Adipocyte (in vitro differentiated cells): ENCODE data around the gene ZBTB7C.

Experiments
- DNase-seq: peaks from one replicate; pipeline ENCODE4 v3.0.0-alpha.2; 2015; ENCODE audit warnings: low read depth
- H3K27me3 ChIP-seq: replicated peaks from 2 replicates; pipeline ENCODE4 v1.7.0; 2013; ENCODE audit warnings: mild to moderate bottlenecking, low read length, moderate library complexity; ENCODE audit not compliant: control insufficient read depth, insufficient read depth
- H3K36me3 ChIP-seq: 2 replicates; pipeline ENCODE4 v1.7.0; 2013; ENCODE audit warnings: low read length, mild to moderate bottlenecking, moderate library complexity; ENCODE audit not compliant: control insufficient read depth, insufficient read depth, severe bottlenecking
- H3K4me1 ChIP-seq: 2 replicates; pipeline ENCODE4 v1.7.0; 2013; ENCODE audit warnings: mild to moderate bottlenecking, low read length, moderate library complexity; ENCODE audit not compliant: control insufficient read depth, insufficient read depth
- H3K4me3 ChIP-seq: 2 replicates; pipeline ENCODE4 v1.7.0; 2013; ENCODE audit warnings: mild to moderate bottlenecking, low read length, moderate library complexity
- H3K9ac ChIP-seq: 2 replicates; pipeline ENCODE4 v1.7.0; 2013; ENCODE audit warnings: mild to moderate bottlenecking, low read length, moderate library complexity
- H3K9me3 ChIP-seq: 2 replicates; pipeline ENCODE4 v1.7.0; 2013; ENCODE audit warnings: mild to moderate bottlenecking, low read length, moderate library complexity; ENCODE audit not compliant: control insufficient read depth

ZBTB7C gene

DNA sequence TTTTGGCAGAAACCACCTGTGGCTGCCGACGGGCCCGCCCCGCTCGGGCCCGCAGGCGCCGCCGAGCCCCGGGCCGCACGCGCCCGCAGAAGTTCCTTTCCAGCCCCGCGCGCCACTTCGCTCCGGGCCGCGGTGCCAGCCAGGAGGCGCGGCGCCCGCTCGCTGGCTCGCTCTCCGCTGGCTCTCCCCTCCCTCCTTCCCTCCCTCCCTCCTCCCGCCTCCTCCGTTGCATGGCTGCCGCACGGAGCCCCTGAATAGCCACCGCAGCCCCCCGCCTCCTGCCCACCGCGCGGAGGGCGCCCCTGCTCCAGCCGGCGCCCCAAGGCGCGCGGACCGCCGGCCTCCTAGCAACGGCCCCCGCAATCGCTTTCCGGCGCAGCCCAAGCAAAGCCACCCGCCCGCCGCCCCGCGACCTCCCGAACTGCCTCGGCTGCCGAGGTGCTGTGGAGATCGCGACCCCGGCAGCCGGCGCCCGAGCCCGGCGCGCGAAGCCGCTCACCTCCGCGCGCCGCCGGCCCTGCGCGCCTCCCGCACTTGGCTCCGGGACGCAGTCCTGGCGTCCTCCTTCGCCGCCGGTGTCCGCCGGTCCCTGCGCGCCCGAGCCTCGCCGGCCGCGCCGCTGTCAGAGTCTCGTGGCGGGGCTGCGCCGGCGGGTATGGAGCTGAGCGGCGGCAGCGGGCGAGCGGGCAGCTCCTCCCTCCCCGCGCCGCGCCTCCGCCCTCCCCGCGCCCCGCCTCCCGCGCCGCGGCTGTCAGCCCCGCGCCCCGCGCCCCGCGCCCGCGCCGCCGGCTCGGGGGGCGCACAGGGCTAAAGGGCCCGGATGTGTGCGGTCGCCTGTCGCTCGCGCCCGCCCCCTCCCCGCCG is at the start of gene ZBTB7C:
TSS of gene ZBTB7C (minus strand) at position 657 of the 864 bp plus-strand sequence.
- H3K4me1 ChIP-seq, result peaks cover 12% of the 10 kb centered on the region
- H3K9me3 ChIP-seq, result no peaks in the 10 kb centered on the region
- peak within 1 kb of the TSS; percentile 81 for H3K9ac ChIP-seq
- peaks cover 26% of the 10 kb centered on the region for H3K27me3 ChIP-seq
- DNase-seq, result peak; percentile 71
- peak within 1 kb of the TSS; percentile 85 for H3K4me3 ChIP-seq
- no peaks in the 10 kb centered on the region for H3K36me3 ChIP-seq

- no peak for DNase-seq
- Histone ChIP-seq H3K36me3 (no peaks in the 10 kb centered on the region), H3K9me3 (no peaks in the 10 kb centered on the region), H3K4me1 (peaks cover 37% of the 10 kb centered on the region), H3K9ac (no peak overlapping the region), H3K27me3 (no peaks in the 10 kb centered on the region), H3K4me3 (no peak overlapping the region)
Measured at GRCh38 chr18:48456838-48457237, 47.7 kb upstream of the ZBTB7C start.

DNA sequence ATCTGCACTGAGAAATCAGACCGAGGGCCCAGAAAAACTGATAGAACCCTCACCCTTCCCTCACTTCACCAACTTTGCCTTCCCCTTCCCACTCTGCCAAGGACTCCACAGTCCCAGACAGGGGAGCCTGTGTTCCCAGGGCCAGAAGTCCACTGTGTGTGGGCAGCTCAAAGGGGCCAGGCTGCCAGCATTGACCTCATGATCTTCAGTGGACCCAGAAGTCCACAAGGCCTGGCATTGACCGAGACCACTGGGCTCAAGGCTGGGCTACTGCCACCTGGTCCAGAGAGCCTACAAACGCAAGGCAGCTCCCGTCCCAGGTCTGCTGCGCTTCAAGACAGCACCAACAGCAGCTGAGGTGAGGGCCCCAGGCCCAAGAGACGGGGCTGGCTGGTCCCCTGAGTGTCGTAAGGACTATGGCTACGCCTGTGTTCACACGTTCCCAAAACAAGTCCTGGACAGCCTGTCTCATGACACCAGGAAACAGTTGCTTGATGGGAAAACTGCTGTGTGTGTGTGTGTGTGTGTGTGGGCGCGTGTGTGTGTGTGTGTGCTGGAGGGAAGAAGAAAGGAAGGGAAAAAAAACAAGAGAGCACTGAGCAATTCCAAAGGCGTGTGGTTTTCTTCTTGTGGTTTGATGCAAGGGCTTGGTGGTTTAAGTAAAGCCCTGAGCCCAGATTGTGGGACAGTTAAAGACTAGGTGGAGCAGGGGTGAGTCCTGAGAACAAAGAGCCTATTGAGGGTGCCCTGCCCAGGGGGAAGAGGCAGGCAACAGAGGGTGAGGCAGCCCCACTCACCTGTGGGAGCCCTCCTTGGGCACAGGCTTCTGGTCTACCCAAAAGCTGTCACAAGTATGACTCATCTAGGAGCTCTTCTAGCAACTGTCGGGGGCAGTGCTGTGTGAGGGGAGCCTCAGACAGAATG is 46.6 kb upstream of the ZBTB7C start:
- DNase-seq, result peak; percentile 64
- no peak overlapping the region for H3K4me3 ChIP-seq
- H3K4me1 ChIP-seq, result peaks cover 37% of the 10 kb centered on the region
- no peaks in the 10 kb centered on the region for H3K27me3 ChIP-seq
- H3K36me3 ChIP-seq, result no peaks in the 10 kb centered on the region
- H3K9ac ChIP-seq, result no peak overlapping the region
- no peaks in the 10 kb centered on the region for H3K9me3 ChIP-seq

GRCh38 chr18:48454261-48454757 is 45.1 kb upstream of the ZBTB7C start:
- H3K4me1 ChIP-seq, result peaks cover 37% of the 10 kb centered on the region
- H3K27me3 ChIP-seq, result peaks cover 11% of the 10 kb centered on the region
- no peak for DNase-seq
- no peaks in the 10 kb centered on the region for H3K36me3 ChIP-seq
- no peaks in the 10 kb centered on the region for H3K9me3 ChIP-seq
- H3K4me3 ChIP-seq, result no peak overlapping the region
- no peak overlapping the region for H3K9ac ChIP-seq

- H3K9ac ChIP-seq, result no peak overlapping the region
- no peaks in the 10 kb centered on the region for H3K36me3 ChIP-seq
- peaks cover 37% of the 10 kb centered on the region for H3K4me1 ChIP-seq
- DNase-seq, result no peak
- H3K9me3 ChIP-seq, result no peaks in the 10 kb centered on the region
- no peak overlapping the region for H3K4me3 ChIP-seq
- peaks cover 14% of the 10 kb centered on the region for H3K27me3 ChIP-seq
Measured at GRCh38 chr18:48453330-48454066, 44.3 kb upstream of the ZBTB7C start.

DNA sequence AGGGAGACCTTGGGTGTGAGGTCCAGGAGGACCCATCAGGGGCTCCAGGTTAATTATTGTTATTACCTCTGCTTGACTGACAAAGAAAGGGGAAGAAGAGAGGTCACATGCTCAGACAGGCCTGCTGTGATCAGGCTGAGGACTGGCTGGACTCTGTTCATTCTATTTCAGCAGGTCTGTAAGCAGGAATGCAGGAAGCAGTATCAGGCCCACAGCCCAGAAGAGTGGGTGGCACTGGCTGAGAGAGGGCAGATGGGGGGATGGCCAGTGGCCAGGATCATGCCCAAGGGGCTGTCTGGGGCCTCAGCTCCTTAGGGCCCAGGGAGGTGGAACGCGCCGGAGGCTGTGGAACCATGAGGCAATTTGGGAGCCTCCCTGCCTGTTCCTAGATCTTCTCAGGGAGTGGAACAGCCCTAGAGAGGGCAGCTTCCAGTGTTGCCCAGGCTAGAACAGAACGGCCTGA is 43.7 kb upstream of the ZBTB7C start:
- Histone ChIP-seq H3K9ac (no peak overlapping the region), H3K4me3 (no peak overlapping the region), H3K4me1 (peaks cover 37% of the 10 kb centered on the region), H3K9me3 (no peaks in the 10 kb centered on the region), H3K36me3 (no peaks in the 10 kb centered on the region), H3K27me3 (peaks cover 20% of the 10 kb centered on the region)
- DNase-seq, result peak; percentile 37

DNA sequence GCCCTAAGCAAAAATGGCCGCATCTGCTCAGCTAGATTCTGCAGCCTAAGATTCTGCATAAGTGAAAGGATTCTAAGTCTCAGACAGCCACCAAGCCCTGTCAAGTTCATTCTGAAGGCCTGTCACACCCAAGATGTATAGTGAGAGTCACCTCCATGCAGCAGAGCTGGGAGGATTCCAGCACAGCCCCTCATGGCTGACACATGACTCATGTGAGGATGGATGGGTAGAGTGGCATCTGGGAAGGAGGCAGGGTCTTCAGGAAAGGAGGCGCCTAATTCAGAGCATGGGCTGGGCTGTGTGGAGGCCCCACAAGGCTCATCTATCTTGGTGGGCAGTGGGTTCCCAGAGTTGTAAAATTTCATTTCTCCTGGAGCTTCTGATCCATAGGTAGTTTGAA is 41.5 kb upstream of the ZBTB7C start:
- Histone ChIP-seq H3K9me3 (no peaks in the 10 kb centered on the region), H3K27me3 (peaks cover 20% of the 10 kb centered on the region), H3K4me3 (no peak overlapping the region), H3K9ac (no peak overlapping the region), H3K4me1 (peaks cover 31% of the 10 kb centered on the region), H3K36me3 (no peaks in the 10 kb centered on the region)
- DNase-seq, result no peak

DNA sequence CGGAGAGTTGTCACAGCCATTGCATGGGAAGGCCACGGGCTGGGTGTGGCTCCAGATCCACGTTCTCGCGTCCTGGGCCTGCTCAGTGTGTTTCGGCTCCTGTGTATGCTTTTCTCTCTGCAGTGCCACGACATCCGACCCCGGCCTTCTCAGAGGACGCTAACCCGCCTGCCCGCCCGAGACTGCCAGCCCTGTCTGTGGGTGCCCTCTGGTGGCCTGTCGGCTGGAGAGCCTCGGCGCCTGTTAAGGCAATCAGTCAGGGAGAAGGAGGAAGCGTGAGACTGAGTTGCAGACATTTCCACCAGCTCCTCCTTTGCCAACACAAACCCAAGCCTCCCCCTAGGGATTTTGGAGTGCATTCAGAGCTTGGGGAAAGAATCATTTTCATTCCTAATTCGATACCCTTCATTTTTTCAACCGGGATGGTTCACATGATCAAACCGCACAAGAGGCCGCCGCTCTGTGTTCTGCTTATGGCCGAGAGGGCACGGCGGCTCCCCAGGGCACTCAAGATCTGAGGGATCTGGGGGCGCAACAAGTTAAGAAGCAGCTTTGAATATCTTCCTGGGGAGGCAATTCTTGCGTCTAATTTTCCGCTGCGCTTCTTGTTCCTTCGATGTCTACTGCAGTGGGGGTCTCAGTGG is 37.5 kb upstream of the ZBTB7C start:
- Histone ChIP-seq H3K27me3 (peaks cover 20% of the 10 kb centered on the region), H3K9me3 (no peaks in the 10 kb centered on the region), H3K4me1 (peaks cover 21% of the 10 kb centered on the region), H3K4me3 (no peak overlapping the region), H3K36me3 (no peaks in the 10 kb centered on the region), H3K9ac (no peak overlapping the region)
- peak; percentile 88 for DNase-seq

GRCh38 chr18:48445540-48445939 is 36.4 kb upstream of the ZBTB7C start:
- no peak overlapping the region for H3K4me3 ChIP-seq
- H3K4me1 ChIP-seq, result peaks cover 33% of the 10 kb centered on the region
- peak; percentile 87 for DNase-seq
- no peaks in the 10 kb centered on the region for H3K36me3 ChIP-seq
- no peaks in the 10 kb centered on the region for H3K9me3 ChIP-seq
- H3K27me3 ChIP-seq, result peaks cover 20% of the 10 kb centered on the region
- H3K9ac ChIP-seq, result peak overlapping the region; percentile 3

DNA sequence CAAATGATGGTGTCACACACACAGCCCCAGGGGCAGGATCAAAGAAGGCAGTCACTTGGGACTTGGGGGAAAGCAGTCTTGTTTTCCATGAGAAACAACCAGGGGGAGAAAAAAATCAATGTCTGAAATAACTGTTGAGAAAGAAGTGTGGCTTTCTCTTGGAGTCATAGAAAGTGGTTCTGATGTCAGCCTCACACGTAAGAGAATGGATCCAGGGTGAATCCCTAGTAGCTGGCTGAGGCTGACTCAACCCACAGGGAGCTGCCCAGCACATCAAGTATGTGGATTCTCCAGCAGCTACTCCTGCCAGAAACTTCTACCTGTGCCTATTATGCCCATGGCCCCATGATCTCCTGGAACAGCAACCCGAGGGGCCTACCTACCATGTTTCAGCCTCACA is 33.6 kb upstream of the ZBTB7C start:
- peak overlapping the region; percentile 74 for H3K9ac ChIP-seq
- H3K4me3 ChIP-seq, result peak overlapping the region; percentile 17
- peaks cover 36% of the 10 kb centered on the region for H3K4me1 ChIP-seq
- H3K9me3 ChIP-seq, result no peaks in the 10 kb centered on the region
- no peaks in the 10 kb centered on the region for H3K27me3 ChIP-seq
- DNase-seq, result no peak
- no peaks in the 10 kb centered on the region for H3K36me3 ChIP-seq
